ENCODE measurements around the gene TIGD1.

Gene TIGD1

GRCh38 chr2:232523682-232524597, 26.4 kb downstream of the TIGD1 start:
- DNase-seq (ENCODE audit: low read depth) = peak; percentile 47
- H3K4me3 ChIP-seq (ENCODE audit: low read depth, low read length) = no peak overlapping the region

DNA sequence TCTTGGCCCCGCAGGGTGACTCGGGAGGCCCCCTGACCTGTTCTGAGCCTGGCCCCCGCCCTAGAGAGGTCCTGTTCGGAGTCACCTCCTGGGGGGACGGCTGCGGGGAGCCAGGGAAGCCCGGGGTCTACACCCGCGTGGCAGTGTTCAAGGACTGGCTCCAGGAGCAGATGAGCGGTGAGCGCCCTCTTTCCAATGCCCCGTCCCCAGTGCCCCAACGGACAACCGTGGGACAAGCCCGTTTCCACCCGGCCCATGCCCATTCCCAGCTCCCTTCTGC, 27.0 kb downstream of the TIGD1 start:
- no peak overlapping the region for H3K4me3 ChIP-seq (ENCODE audit: low read depth, low read length)
- no peak for DNase-seq (ENCODE audit: low read depth)
- TF ChIP-seq, protein P1, sequence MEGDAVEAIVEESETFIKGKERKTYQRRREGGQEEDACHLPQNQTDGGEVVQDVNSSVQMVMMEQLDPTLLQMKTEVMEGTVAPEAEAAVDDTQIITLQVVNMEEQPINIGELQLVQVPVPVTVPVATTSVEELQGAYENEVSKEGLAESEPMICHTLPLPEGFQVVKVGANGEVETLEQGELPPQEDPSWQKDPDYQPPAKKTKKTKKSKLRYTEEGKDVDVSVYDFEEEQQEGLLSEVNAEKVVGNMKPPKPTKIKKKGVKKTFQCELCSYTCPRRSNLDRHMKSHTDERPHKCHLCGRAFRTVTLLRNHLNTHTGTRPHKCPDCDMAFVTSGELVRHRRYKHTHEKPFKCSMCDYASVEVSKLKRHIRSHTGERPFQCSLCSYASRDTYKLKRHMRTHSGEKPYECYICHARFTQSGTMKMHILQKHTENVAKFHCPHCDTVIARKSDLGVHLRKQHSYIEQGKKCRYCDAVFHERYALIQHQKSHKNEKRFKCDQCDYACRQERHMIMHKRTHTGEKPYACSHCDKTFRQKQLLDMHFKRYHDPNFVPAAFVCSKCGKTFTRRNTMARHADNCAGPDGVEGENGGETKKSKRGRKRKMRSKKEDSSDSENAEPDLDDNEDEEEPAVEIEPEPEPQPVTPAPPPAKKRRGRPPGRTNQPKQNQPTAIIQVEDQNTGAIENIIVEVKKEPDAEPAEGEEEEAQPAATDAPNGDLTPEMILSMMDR (IDR thresholded peaks at IDR 0.05; ENCODE audit: insufficient read depth, low read depth, low read length, missing control alignments) = no peak

More at GRCh38 chr2:232523682-232524597, 26.4 kb downstream of the TIGD1 start:
- TF ChIP-seq, protein P1 (IDR thresholded peaks at IDR 0.05; ENCODE audit: insufficient read depth, low read depth, low read length, missing control alignments) = peak; percentile 18

GRCh38 chr2:232522623-232523401, 27.5 kb downstream of the TIGD1 start:
- no peak overlapping the region for H3K4me3 ChIP-seq (ENCODE audit: low read depth, low read length)

GRCh38 chr2:232521959-232522622, 28.3 kb downstream of the TIGD1 start:
- peak; percentile 46 for DNase-seq (ENCODE audit: low read depth)
- H3K4me3 ChIP-seq (ENCODE audit: low read depth, low read length) = no peak overlapping the region
- TF ChIP-seq, protein P1 (IDR thresholded peaks at IDR 0.05; ENCODE audit: insufficient read depth, low read depth, low read length, missing control alignments) = peak; percentile 69

More at GRCh38 chr2:232522623-232523401, 27.5 kb downstream of the TIGD1 start:
- TF ChIP-seq, protein P1 (IDR thresholded peaks at IDR 0.05; ENCODE audit: insufficient read depth, low read depth, low read length, missing control alignments) = no peak
- no peak for DNase-seq (ENCODE audit: low read depth)

DNA sequence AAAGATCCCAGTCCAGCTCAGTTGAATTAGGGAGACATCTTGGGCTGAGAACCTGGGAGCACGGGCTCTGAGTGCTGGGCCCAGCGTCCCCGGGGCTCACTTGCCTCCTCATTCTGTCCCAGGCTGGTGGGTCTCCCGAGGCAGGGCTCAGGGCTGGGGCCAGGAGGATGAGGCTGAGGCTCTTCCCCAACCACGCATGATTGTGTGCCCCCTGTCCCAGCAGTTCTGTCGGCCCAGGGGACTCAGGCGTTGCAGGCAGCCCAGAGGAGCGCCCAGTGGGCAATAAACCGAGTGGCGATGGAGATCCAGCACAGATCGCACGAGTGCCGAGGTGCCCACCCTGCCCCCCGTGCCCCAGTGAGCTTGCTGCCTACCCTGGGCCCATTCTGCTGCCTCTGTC, 29.3 kb downstream of the TIGD1 start:
- H3K4me3 ChIP-seq (ENCODE audit: low read depth, low read length) = no peak overlapping the region
- TF ChIP-seq, protein P1 (IDR thresholded peaks at IDR 0.05; ENCODE audit: insufficient read depth, low read depth, low read length, missing control alignments) = no peak
- no peak for DNase-seq (ENCODE audit: low read depth)

GRCh38 chr2:232520489-232520888, 29.9 kb downstream of the TIGD1 start:
- DNase-seq (ENCODE audit: low read depth) = no peak
- no peak overlapping the region for H3K4me3 ChIP-seq (ENCODE audit: low read depth, low read length)
- TF ChIP-seq, protein P1 (IDR thresholded peaks at IDR 0.05; ENCODE audit: insufficient read depth, low read depth, low read length, missing control alignments) = no peak
